Upper lobe of right lung (tissue), 1 donor: ENCODE results near the gene SMARCE1. TPM values are rescaled to one million over a fixed set of nuclear protein-coding genes. Genes with fewer than 3 reads are reported as not detected.

Source experiments
- ATAC-seq: fragments of 200-7000 bp; cut with Tn5 transposase; one replicate; pipeline ENCODE4 v1.9.1; 2020; ENCODE audit warnings: mild to moderate bottlenecking, moderate library complexity
- DNase-seq: peaks from one replicate; pipeline ENCODE4 v3.0.0-alpha.2; 2020
- H3K27ac ChIP-seq: fragments of 200-600 bp; one replicate; pipeline ENCODE4 v1.8.0; 2022
- H3K27me3 ChIP-seq: fragments of 200-600 bp; one replicate; pipeline ENCODE4 v1.8.0; 2022; ENCODE audit warnings: mild to moderate bottlenecking
- H3K36me3 ChIP-seq: fragments of 200-600 bp; one replicate; pipeline ENCODE4 v1.8.0; 2022
- H3K4me1 ChIP-seq: fragments of 200-600 bp; one replicate; pipeline ENCODE4 v1.8.0; 2022
- H3K4me3 ChIP-seq: fragments of 200-600 bp; one replicate; pipeline ENCODE4 v1.8.0; 2022; ENCODE audit warnings: mild to moderate bottlenecking
- H3K9me3 ChIP-seq: fragments of 200-600 bp; one replicate; pipeline ENCODE4 v1.8.0; 2022
- intact Hi-C: fragments of 100-400 bp; cut with DNase I; formaldehyde crosslinking; loops from one replicate; pipeline ENCODE4 v1.11.0; 2022
- total RNA-seq: library from RNA; stranded (reverse); fragmentation: NEBNext Ultra II Directional; extraction: Animal tissue kit (Norgen Biotek cat#: 25700); gene quantifications from one replicate; pipeline ENCODE4 v1.2.1, GENCODE V29; 2021
- TF ChIP-seq, protein P1 (sequence below): fragments of 200-600 bp; IDR thresholded peaks from one replicate; pipeline ENCODE4 v1.8.0; 2022; ENCODE audit warnings: antibody characterized with exemption
- donor health status: DM: no; HTN: yes; CAD: no; lungs with severe emphysema.

SMARCE1 gene
- total RNA-seq, 1 donor from 2014 or later, result 80.2 TPM

DNA sequence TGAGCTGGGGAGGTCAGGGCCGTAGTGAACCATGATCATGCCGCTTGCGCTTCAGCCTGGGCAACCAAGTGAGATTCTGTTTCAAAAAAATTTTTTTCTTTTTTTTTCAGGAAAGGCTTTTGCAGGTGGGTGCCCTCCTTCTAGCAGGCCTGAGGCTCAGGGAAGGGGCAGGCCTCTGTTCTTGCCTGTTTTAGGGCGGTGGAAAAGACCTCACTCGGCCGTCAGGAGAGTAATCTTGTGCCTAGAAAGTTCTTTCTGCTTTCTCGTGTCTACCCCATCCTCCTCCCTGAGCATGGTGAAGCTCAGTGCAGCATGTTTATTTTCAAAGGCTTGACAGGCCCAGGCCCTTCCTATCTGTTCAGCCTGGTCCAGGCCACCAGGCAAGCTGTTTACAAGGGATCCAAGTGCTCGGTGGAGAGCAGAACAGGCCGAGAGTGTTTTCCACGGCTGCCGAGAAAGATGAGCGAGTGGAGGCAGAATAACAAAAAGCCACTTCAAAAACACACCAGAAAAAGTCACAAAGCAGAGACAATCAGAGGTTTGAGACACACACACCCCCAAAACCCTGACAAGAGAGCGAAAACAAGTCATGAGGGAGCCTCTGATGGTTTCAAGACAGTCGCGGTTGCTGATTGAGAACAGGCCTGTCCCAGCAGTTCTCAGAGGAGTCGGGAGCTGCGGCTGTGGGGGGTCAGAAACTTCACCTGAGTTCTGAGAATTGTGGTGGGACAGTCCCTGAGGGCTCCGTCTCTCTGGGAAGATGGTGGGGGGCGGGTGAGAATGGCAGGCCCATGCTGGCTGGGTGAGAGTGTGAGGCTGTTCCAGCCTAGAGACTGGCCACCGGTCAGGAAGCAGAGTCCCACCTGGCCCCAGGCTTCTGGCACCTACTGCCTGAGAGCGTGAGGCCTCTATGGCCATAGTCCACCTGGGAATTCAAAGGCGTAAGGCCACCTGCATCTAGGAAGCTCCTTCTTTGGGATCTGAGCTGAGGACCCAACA lies 44.9 kb downstream of the SMARCE1 start:
- H3K36me3 ChIP-seq, result no peaks in the 10 kb centered on the region
- peaks cover 5% of the 10 kb centered on the region for H3K4me1 ChIP-seq
- no peak overlapping the region for H3K27ac ChIP-seq
- no peaks in the 10 kb centered on the region for H3K27me3 ChIP-seq
- TF ChIP-seq, protein P1, sequence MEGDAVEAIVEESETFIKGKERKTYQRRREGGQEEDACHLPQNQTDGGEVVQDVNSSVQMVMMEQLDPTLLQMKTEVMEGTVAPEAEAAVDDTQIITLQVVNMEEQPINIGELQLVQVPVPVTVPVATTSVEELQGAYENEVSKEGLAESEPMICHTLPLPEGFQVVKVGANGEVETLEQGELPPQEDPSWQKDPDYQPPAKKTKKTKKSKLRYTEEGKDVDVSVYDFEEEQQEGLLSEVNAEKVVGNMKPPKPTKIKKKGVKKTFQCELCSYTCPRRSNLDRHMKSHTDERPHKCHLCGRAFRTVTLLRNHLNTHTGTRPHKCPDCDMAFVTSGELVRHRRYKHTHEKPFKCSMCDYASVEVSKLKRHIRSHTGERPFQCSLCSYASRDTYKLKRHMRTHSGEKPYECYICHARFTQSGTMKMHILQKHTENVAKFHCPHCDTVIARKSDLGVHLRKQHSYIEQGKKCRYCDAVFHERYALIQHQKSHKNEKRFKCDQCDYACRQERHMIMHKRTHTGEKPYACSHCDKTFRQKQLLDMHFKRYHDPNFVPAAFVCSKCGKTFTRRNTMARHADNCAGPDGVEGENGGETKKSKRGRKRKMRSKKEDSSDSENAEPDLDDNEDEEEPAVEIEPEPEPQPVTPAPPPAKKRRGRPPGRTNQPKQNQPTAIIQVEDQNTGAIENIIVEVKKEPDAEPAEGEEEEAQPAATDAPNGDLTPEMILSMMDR, result no peak
- no peaks in the 10 kb centered on the region for H3K9me3 ChIP-seq
- no peak for DNase-seq
- ATAC-seq, result no peak
- H3K4me3 ChIP-seq, result no peak overlapping the region
- intact Hi-C loops, result no loop called here

DNA sequence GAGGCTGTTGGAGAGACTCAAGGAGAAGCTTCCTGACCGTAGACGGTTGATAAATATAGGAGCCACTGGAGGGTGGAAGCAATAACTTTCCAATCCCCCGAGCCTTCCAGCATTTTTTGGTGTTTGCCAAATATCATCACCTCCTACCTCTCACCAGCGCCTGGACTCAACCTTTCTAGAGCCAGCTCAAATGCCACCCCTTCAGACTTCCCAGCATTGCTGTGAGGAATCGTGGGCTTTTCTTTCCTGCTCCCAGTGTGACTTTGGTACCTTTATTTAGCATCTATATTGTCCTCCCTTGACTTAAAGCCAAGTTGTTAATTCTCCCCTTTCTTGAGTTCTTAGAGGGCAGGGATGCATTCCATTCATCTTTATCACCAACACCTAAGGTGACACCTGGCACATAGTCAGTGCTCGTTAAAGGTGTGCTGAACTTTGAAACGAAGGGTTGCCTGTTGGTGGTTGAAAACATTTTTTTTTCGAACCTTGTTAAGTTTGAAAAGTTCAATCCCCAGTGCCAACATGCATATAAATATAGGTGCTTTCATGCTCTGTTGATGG lies 47.1 kb downstream of the SMARCE1 start:
- no peak overlapping the region for H3K27ac ChIP-seq
- no peak overlapping the region for H3K4me3 ChIP-seq
- H3K4me1 ChIP-seq, result no peaks in the 10 kb centered on the region
- no peaks in the 10 kb centered on the region for H3K27me3 ChIP-seq
- TF ChIP-seq, protein P1, result no peak
- H3K36me3 ChIP-seq, result no peaks in the 10 kb centered on the region
- intact Hi-C loops, result no loop called here
- ATAC-seq (no peak), DNase-seq (no peak)
- H3K9me3 ChIP-seq, result no peaks in the 10 kb centered on the region

DNA sequence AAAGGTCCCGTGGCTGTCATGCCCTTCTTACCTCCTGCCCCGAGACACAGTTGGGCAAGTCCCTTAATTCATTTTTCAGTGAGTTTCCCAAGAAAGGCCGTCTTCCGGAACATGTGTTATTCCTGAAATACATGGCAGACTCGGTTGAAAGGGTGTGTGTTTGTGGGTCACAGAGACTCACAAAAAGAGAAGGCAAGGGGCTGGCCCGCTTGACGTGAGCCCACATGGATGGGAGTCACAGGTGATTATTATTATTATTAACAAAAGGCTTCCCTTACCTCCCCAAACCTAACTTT lies 48.2 kb downstream of the SMARCE1 start:
- DNase-seq, result no peak
- no peak for ATAC-seq
- H3K4me3 ChIP-seq, result no peak overlapping the region
- no peak overlapping the region for H3K27ac ChIP-seq
- TF ChIP-seq, protein P1, result no peak
- H3K9me3 ChIP-seq, result no peaks in the 10 kb centered on the region
- H3K4me1 ChIP-seq, result no peaks in the 10 kb centered on the region
- H3K36me3 ChIP-seq, result no peaks in the 10 kb centered on the region
- intact Hi-C loops, result no loop called here
- no peaks in the 10 kb centered on the region for H3K27me3 ChIP-seq

DNA sequence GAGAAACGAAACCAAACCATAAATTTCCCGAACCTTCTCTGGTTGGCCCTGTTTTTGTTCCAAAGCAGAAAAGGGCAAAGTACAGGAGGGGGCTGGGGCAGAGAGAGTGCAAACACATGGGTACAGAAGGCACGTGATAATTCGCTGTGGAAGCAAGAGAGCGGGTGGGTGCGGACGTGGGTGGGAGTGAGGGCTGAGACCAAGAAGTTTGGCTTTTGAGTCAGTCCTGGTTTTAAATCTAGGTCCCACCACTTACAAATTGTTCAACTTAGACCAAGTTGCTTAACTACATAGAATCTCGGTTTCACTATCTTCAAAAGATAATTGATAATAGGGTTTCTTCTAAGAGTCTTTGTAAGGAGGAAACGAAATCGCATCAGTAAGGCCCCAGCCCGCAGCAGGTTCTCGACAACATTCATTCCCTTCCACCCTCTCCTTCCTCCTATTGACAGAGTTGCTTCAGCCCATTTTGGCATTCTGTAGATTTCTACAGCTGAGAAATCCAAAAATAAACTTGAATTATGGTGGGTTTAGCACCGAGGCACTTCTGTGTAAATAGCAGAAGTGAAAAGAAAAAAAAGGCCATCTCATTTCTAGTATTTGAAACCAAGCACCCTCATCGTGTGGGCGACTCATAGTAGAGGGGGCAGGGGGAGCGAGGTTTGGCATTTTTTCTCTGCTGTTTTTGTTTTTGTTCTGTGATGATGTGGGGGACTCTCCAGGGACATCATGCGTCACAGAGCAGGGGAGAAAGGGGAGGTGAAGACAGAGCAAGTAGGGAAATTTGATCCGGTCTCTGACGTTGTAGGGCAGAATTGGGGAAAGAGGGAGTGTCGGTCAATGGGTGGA lies 48.8 kb downstream of the SMARCE1 start:
- intact Hi-C loops, result no loop called here
- TF ChIP-seq, protein P1, result no peak
- H3K9me3 ChIP-seq, result no peaks in the 10 kb centered on the region
- no peaks in the 10 kb centered on the region for H3K36me3 ChIP-seq
- no peak overlapping the region for H3K4me3 ChIP-seq
- no peaks in the 10 kb centered on the region for H3K27me3 ChIP-seq
- H3K4me1 ChIP-seq, result no peaks in the 10 kb centered on the region
- DNase-seq (peak; percentile 81), ATAC-seq (peak; percentile 80)
- peak overlapping the region; percentile 42 for H3K27ac ChIP-seq

DNA sequence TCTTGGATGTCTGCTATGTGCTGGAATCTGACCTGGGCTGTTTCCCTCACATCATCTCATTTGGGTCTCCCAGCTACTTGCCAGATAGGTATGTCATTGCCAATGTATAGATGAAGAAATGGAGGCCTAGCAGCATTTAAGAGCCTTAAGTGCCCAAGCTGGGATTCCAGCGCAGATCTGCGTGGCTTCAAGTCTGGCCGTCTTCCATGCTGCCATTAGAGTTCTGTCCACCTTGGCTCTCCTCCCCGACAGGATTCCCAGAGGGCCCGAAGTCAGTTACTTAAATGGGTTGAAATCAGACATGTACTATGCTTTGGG lies 49.4 kb downstream of the SMARCE1 start:
- no peak for ATAC-seq
- intact Hi-C loops, result no loop called here
- H3K4me1 ChIP-seq, result no peaks in the 10 kb centered on the region
- peak overlapping the region; percentile 42 for H3K27ac ChIP-seq
- no peaks in the 10 kb centered on the region for H3K9me3 ChIP-seq
- no peaks in the 10 kb centered on the region for H3K36me3 ChIP-seq
- TF ChIP-seq, protein P1, result no peak
- H3K4me3 ChIP-seq, result no peak overlapping the region
- no peak for DNase-seq
- H3K27me3 ChIP-seq, result no peaks in the 10 kb centered on the region
